ENCODE results near the gene PI4KA. TPM values are rescaled to one million over a fixed set of nuclear protein-coding genes. Genes with fewer than 3 reads are reported as not detected.

PI4KA gene
- total and polyA plus RNA-seq, 2 experiments from 2014 or later, result 17.1 to 38.1 TPM

DNA sequence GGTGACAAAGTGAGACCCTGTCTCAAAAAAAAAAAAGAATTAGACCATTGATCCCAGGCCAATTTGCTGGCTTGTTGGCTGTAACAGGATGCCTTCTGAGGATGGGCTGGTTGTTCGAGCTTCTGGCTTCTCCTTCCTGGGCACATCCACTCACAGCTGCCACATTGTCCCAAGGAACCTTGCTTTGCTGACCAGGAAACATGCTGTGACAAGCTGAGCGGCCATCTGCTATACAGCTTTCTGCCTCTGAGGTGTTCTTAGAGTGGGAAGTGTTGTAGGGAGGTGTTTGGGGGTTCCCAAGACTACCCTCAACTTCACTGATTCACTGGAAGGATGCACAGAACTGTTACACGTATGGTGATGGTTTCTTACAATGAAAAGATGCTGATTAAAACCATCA lies 6.7 kb upstream of the PI4KA start (continued):
- TF ChIP-seq STAT1 (IDR thresholded peaks at IDR 0.05; ENCODE audit: unreplicated experiment) (no peak), NANOG (IDR thresholded peaks at IDR 0.05; ENCODE audit: borderline replicate concordance) (no peak), EZH2phosphoT487 (IDR thresholded peaks at IDR 0.05; ENCODE audit: unreplicated experiment) (no peak), EZH2 (IDR thresholded peaks at IDR 0.05; ENCODE audit: low read depth, unreplicated experiment) (no peak)

DNA sequence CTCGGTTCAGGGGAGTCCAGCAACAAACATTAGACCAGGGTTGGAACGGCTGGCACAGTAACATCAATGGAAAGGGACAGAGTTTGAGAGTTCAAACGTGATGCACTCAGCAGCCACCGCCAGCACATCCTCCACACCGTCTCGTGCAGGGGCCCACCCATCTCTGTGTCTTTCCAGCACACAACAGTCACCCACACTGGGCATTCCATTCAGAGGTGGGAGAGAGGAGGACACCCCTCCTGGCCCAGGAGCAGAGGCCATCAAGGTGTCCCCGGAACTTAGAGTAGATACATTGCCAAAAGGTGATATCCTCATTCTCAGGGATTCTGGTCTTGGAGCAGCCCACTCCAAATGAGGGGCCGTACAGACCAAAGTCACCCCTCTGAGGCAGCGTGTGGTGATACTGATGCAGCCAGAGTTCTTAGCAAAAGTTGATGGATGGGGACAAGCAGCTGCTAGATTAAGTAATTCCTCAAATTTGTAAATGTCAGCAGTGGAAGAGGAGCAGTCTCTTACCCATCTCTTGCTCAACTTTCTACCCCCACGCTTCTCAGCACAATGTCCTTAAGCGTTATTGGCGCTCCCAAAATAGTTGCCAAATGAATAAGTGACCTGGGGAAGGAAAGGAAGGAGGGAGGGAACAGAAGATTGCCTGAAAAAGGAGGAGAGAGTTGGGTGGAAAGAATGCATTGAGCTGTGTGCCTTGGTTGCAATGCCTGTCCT lies 5.7 kb upstream of the PI4KA start:
- Histone ChIP-seq H3F3A (replicated peaks; ENCODE audit: low read depth) (no peaks in the 10 kb centered on the region; the same call in 1 of the 2 replicates), H3K4me2 (no peak overlapping the region), H3K79me2 (replicated peaks; ENCODE audit: insufficient read depth) (no peaks in the 10 kb centered on the region), H3K4me3 (no peak overlapping the region), H3K27me3 (ENCODE audit: insufficient read depth) (no peaks in the 10 kb centered on the region), H3K36me3 (ENCODE audit: insufficient read depth) (no peaks in the 10 kb centered on the region), H2AFZ (no peak overlapping the region), H3K27ac (ENCODE audit: low read depth) (0 out of 2 replicates have a peak overlapping the region, but pooled peaks have one; percentile 39), H3K9me2 (ENCODE audit: insufficient read depth) (no peaks in the 10 kb centered on the region), H3K4me1 (ENCODE audit: insufficient read depth) (no peaks in the 10 kb centered on the region), H4K20me1 (replicated peaks; ENCODE audit: insufficient read depth) (no peaks in the 10 kb centered on the region)
- Mint-ChIP-seq H3K9me3 (no peaks in the 10 kb centered on the region), H3K27me3 (ENCODE audit: insufficient read depth, low read depth, poor library complexity) (peaks cover 10% of the 10 kb centered on the region), H3K4me3 (no peak overlapping the region), H3K27ac (no peak overlapping the region), H3K36me3 (ENCODE audit: low read depth) (no peaks in the 10 kb centered on the region), H3K4me1 (peaks cover 10% of the 10 kb centered on the region; the same call in 1 of the 3 replicates)
- no peak for ATAC-seq
- TF ChIP-seq NANOG (IDR thresholded peaks at IDR 0.05; ENCODE audit: borderline replicate concordance), result no peak
- no peak for TF ChIP-seq POLR2AphosphoS5 (IDR thresholded peaks at IDR 0.05; ENCODE audit: low read depth)
- TF ChIP-seq EZH2phosphoT487 (IDR thresholded peaks at IDR 0.05; ENCODE audit: unreplicated experiment), result no peak
- no peak for TF ChIP-seq JUNB (IDR thresholded peaks at IDR 0.05; ENCODE audit: unreplicated experiment)
- TF ChIP-seq, protein P1, sequence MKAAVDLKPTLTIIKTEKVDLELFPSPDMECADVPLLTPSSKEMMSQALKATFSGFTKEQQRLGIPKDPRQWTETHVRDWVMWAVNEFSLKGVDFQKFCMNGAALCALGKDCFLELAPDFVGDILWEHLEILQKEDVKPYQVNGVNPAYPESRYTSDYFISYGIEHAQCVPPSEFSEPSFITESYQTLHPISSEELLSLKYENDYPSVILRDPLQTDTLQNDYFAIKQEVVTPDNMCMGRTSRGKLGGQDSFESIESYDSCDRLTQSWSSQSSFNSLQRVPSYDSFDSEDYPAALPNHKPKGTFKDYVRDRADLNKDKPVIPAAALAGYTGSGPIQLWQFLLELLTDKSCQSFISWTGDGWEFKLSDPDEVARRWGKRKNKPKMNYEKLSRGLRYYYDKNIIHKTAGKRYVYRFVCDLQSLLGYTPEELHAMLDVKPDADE (IDR thresholded peaks at IDR 0.05), result no peak
- TF ChIP-seq CREB1 (CRISPR knock-in tag; IDR thresholded peaks at IDR 0.05; ENCODE audit: low read depth), result no peak
- TF ChIP-seq EZH2 (IDR thresholded peaks at IDR 0.05; ENCODE audit: low read depth, unreplicated experiment), result no peak
- TF ChIP-seq, protein P2, sequence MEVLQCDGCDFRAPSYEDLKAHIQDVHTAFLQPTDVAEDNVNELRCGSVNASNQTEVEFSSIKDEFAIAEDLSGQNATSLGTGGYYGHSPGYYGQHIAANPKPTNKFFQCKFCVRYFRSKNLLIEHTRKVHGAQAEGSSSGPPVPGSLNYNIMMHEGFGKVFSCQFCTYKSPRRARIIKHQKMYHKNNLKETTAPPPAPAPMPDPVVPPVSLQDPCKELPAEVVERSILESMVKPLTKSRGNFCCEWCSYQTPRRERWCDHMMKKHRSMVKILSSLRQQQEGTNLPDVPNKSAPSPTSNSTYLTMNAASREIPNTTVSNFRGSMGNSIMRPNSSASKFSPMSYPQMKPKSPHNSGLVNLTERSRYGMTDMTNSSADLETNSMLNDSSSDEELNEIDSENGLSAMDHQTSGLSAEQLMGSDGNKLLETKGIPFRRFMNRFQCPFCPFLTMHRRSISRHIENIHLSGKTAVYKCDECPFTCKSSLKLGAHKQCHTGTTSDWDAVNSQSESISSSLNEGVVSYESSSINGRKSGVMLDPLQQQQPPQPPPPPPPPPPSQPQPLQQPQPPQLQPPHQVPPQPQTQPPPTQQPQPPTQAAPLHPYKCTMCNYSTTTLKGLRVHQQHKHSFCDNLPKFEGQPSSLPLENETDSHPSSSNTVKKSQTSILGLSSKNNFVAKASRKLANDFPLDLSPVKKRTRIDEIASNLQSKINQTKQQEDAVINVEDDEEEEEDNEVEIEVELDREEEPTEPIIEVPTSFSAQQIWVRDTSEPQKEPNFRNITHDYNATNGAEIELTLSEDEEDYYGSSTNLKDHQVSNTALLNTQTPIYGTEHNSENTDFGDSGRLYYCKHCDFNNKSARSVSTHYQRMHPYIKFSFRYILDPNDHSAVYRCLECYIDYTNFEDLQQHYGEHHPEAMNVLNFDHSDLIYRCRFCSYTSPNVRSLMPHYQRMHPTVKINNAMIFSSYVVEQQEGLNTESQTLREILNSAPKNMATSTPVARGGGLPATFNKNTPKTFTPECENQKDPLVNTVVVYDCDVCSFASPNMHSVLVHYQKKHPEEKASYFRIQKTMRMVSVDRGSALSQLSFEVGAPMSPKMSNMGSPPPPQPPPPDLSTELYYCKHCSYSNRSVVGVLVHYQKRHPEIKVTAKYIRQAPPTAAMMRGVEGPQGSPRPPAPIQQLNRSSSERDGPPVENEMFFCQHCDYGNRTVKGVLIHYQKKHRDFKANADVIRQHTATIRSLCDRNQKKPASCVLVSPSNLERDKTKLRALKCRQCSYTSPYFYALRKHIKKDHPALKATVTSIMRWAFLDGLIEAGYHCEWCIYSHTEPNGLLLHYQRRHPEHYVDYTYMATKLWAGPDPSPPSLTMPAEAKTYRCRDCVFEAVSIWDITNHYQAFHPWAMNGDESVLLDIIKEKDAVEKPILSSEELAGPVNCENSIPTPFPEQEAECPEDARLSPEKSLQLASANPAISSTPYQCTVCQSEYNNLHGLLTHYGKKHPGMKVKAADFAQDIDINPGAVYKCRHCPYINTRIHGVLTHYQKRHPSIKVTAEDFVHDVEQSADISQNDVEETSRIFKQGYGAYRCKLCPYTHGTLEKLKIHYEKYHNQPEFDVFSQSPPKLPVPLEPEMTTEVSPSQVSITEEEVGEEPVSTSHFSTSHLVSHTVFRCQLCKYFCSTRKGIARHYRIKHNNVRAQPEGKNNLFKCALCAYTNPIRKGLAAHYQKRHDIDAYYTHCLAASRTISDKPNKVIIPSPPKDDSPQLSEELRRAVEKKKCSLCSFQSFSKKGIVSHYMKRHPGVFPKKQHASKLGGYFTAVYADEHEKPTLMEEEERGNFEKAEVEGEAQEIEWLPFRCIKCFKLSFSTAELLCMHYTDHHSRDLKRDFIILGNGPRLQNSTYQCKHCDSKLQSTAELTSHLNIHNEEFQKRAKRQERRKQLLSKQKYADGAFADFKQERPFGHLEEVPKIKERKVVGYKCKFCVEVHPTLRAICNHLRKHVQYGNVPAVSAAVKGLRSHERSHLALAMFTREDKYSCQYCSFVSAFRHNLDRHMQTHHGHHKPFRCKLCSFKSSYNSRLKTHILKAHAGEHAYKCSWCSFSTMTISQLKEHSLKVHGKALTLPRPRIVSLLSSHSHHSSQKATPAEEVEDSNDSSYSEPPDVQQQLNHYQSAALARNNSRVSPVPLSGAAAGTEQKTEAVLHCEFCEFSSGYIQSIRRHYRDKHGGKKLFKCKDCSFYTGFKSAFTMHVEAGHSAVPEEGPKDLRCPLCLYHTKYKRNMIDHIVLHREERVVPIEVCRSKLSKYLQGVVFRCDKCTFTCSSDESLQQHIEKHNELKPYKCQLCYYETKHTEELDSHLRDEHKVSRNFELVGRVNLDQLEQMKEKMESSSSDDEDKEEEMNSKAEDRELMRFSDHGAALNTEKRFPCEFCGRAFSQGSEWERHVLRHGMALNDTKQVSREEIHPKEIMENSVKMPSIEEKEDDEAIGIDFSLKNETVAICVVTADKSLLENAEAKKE (CRISPR knock-in tag; IDR thresholded peaks at IDR 0.05), result no peak
- TF ChIP-seq, protein P3, sequence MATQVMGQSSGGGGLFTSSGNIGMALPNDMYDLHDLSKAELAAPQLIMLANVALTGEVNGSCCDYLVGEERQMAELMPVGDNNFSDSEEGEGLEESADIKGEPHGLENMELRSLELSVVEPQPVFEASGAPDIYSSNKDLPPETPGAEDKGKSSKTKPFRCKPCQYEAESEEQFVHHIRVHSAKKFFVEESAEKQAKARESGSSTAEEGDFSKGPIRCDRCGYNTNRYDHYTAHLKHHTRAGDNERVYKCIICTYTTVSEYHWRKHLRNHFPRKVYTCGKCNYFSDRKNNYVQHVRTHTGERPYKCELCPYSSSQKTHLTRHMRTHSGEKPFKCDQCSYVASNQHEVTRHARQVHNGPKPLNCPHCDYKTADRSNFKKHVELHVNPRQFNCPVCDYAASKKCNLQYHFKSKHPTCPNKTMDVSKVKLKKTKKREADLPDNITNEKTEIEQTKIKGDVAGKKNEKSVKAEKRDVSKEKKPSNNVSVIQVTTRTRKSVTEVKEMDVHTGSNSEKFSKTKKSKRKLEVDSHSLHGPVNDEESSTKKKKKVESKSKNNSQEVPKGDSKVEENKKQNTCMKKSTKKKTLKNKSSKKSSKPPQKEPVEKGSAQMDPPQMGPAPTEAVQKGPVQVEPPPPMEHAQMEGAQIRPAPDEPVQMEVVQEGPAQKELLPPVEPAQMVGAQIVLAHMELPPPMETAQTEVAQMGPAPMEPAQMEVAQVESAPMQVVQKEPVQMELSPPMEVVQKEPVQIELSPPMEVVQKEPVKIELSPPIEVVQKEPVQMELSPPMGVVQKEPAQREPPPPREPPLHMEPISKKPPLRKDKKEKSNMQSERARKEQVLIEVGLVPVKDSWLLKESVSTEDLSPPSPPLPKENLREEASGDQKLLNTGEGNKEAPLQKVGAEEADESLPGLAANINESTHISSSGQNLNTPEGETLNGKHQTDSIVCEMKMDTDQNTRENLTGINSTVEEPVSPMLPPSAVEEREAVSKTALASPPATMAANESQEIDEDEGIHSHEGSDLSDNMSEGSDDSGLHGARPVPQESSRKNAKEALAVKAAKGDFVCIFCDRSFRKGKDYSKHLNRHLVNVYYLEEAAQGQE (IDR thresholded peaks at IDR 0.05; ENCODE audit: unreplicated experiment), result no peak
- no peak for TF ChIP-seq STAT1 (IDR thresholded peaks at IDR 0.05; ENCODE audit: unreplicated experiment)
- TF ChIP-seq ZNF114 (CRISPR knock-in tag; IDR thresholded peaks at IDR 0.05), result no peak
- TF ChIP-seq ZNF331 (CRISPR knock-in tag; IDR thresholded peaks at IDR 0.05; ENCODE audit: low read depth), result no peak
- DNase-seq (ENCODE audit: low spot score), result no peak
